ENCODE results near the gene BID.

BID gene

GRCh38 chr22:17726928-17727897 is 47.1 kb downstream of the BID start:
- no peak overlapping the region for H3K4me3 ChIP-seq (ENCODE audit: low read depth, low read length)
- H3K4me1 ChIP-seq (ENCODE audit: control insufficient read depth, insufficient read depth, low read length), result no peaks in the 10 kb centered on the region
- H3K27ac ChIP-seq (ENCODE audit: low read depth, low read length), result no peak overlapping the region
- no peaks in the 10 kb centered on the region for H3K9me3 ChIP-seq (ENCODE audit: control insufficient read depth, insufficient read depth, low read depth, low read length)
- no peaks in the 10 kb centered on the region for H3K27me3 ChIP-seq (ENCODE audit: control insufficient read depth, insufficient read depth, low read length)
- H3K9ac ChIP-seq (ENCODE audit: low read length), result no peak overlapping the region
- H3K36me3 ChIP-seq (ENCODE audit: control insufficient read depth, insufficient read depth, low read length), result peaks cover 44% of the 10 kb centered on the region

DNA sequence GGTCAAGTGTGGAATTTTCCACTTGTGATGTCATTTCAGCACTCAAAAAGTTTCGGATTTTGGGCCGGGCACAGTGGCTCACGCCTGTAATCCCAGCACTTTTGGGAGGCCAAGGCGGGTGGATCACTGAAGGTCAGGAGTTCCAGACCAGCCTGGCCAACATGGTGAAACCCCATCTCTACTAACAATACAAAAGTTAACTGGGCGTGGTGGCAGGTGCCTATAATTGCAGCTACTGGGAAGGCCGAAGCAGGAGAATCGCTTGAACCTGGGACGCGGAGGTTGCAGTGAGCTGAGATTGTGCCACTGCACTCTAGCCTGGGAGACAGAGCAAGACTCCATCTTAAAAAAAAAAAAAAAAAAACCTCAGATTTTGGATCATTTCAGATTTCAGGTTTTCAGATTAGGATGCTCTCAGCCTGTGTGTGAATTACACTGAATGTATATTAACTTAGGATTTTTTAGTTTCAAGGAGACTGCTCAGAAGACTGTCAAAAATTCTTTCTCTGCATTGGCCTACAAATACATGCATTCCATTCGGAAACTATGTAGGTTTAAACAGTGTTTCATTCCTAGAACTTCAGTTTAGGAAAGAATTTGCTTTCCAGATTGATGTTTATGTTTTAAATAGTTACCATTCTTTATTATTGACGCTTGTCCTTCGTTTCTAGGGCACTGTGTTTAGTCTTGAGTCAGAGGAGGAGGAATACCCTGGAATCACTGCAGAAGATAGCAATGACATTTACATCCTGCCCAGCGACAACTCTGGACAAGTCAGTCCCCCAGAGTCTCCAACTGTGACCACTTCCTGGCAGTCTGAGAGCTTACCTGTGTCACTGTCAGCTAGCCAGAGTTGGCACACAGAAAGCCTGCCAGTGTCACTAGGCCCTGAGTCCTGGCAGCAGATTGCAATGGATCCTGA is 48.0 kb downstream of the BID start:
- no peak overlapping the region for H3K27ac ChIP-seq (ENCODE audit: low read depth, low read length)

DNA sequence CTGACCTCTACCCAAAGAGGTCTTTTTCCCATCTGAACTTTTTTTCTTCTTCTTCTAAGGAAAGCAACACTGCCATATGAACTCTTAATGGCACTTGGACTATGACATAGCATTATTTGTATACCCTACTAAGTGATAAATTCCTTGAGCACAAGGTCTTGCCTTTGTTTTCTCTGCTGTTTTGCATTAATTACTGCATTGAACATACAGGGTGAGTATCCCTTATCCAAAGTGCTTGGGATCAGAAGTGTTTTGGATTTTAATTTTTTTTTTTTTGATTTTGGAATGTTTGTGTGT is 48.8 kb downstream of the BID start:
- Histone ChIP-seq H3K4me3 (ENCODE audit: low read depth, low read length) (no peak overlapping the region), H3K27me3 (ENCODE audit: control insufficient read depth, insufficient read depth, low read length) (no peaks in the 10 kb centered on the region), H3K27ac (ENCODE audit: low read depth, low read length) (no peak overlapping the region; the same call in 1 of the 2 replicates), H3K4me1 (ENCODE audit: control insufficient read depth, insufficient read depth, low read length) (no peaks in the 10 kb centered on the region), H3K9ac (ENCODE audit: low read length) (no peak overlapping the region), H3K36me3 (ENCODE audit: control insufficient read depth, insufficient read depth, low read length) (peaks cover 35% of the 10 kb centered on the region), H3K9me3 (ENCODE audit: control insufficient read depth, insufficient read depth, low read depth, low read length) (no peaks in the 10 kb centered on the region)

More for the DNA sequence above, 48.0 kb downstream of the BID start:
- peaks cover 39% of the 10 kb centered on the region for H3K36me3 ChIP-seq (ENCODE audit: control insufficient read depth, insufficient read depth, low read length)
- no peak overlapping the region for H3K4me3 ChIP-seq (ENCODE audit: low read depth, low read length)
- no peaks in the 10 kb centered on the region for H3K27me3 ChIP-seq (ENCODE audit: control insufficient read depth, insufficient read depth, low read length)
- no peak overlapping the region for H3K9ac ChIP-seq (ENCODE audit: low read length)
- H3K4me1 ChIP-seq (ENCODE audit: control insufficient read depth, insufficient read depth, low read length), result no peaks in the 10 kb centered on the region
- no peaks in the 10 kb centered on the region for H3K9me3 ChIP-seq (ENCODE audit: control insufficient read depth, insufficient read depth, low read depth, low read length)

- Histone ChIP-seq H3K36me3 (ENCODE audit: control insufficient read depth, insufficient read depth, low read length) (peaks cover 30% of the 10 kb centered on the region), H3K9ac (ENCODE audit: low read length) (no peak overlapping the region), H3K4me3 (ENCODE audit: low read depth, low read length) (no peak overlapping the region), H3K9me3 (ENCODE audit: control insufficient read depth, insufficient read depth, low read depth, low read length) (no peaks in the 10 kb centered on the region), H3K27me3 (ENCODE audit: control insufficient read depth, insufficient read depth, low read length) (no peaks in the 10 kb centered on the region), H3K4me1 (ENCODE audit: control insufficient read depth, insufficient read depth, low read length) (no peaks in the 10 kb centered on the region), H3K27ac (ENCODE audit: low read depth, low read length) (no peak overlapping the region; the same call in 1 of the 2 replicates)
Measured at GRCh38 chr22:17724678-17725499, 49.4 kb downstream of the BID start.

DNA sequence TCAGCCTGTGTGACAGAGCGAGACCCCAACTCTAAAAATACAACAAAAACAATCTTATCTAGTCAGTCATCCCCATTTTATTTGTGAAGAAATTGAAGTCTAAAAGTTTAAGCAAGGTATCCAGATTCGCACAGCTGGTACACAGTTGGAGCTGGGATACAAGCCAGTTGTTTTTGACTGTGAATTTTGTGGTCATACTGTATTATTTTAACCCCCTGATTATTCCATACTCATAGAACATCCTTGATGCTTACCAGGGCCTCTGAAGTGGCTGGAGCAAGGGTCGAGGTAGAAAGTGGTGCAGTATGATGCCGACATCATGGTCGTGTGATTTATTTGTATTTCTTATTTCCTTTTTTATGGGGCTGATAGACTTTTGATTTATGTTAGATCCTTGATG is 50.0 kb downstream of the BID start:
- no peaks in the 10 kb centered on the region for H3K9me3 ChIP-seq (ENCODE audit: control insufficient read depth, insufficient read depth, low read depth, low read length)
- no peaks in the 10 kb centered on the region for H3K4me1 ChIP-seq (ENCODE audit: control insufficient read depth, insufficient read depth, low read length)
- H3K27me3 ChIP-seq (ENCODE audit: control insufficient read depth, insufficient read depth, low read length), result no peaks in the 10 kb centered on the region
- H3K9ac ChIP-seq (ENCODE audit: low read length), result no peak overlapping the region
- H3K36me3 ChIP-seq (ENCODE audit: control insufficient read depth, insufficient read depth, low read length), result peaks cover 24% of the 10 kb centered on the region
- H3K4me3 ChIP-seq (ENCODE audit: low read depth, low read length), result no peak overlapping the region
- no peak overlapping the region for H3K27ac ChIP-seq (ENCODE audit: low read depth, low read length)

DNA sequence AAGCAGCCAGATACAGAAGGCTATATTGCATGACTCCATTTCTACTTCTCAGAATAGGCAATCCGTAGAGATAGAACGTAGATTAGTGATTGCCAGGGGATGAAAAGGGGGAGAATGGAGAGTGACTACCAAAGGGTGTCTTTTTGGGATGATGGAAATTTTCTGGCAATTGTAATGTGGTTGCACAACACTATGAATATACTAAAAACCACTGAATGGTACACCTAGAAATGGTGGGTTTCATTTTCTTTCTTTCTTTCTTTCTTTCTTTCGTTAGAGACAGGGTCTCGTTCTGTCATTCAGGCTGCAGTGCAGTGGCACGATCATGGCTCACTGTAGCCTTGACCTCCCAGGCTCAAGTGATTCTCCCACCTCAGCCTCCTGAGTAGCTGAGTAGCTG is 54.4 kb downstream of the BID start:
- no peaks in the 10 kb centered on the region for H3K36me3 ChIP-seq (ENCODE audit: control insufficient read depth, insufficient read depth, low read length)
- H3K27me3 ChIP-seq (ENCODE audit: control insufficient read depth, insufficient read depth, low read length), result no peaks in the 10 kb centered on the region
- H3K4me3 ChIP-seq (ENCODE audit: low read depth, low read length), result no peak overlapping the region
- H3K27ac ChIP-seq (ENCODE audit: low read depth, low read length), result no peak overlapping the region
- no peaks in the 10 kb centered on the region for H3K4me1 ChIP-seq (ENCODE audit: control insufficient read depth, insufficient read depth, low read length)
- no peaks in the 10 kb centered on the region for H3K9me3 ChIP-seq (ENCODE audit: control insufficient read depth, insufficient read depth, low read depth, low read length)
- H3K9ac ChIP-seq (ENCODE audit: low read length), result no peak overlapping the region

DNA sequence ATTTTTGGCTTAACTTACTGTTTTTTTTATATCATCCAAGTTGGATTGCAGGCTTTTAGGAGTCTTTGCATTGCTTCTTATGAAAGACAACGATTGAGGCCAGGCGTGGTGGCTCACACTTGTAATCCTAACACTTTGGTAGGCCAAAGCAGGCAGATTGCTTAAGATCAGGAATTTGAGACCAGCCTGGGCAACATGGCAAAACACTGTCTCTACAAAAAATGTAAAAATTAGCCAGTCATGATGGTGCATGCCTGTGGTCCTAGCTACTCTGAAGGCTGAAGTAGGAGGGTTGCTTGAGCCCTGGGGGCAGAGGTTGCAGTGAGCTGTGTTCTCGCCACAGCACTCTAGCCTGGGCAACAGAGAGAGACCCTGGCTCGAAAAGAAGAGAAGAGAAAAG is 56.6 kb downstream of the BID start:
- no peaks in the 10 kb centered on the region for H3K9me3 ChIP-seq (ENCODE audit: control insufficient read depth, insufficient read depth, low read depth, low read length)
- no peaks in the 10 kb centered on the region; the same call in 1 of the 2 replicates for H3K36me3 ChIP-seq (ENCODE audit: control insufficient read depth, insufficient read depth, low read length)
- H3K27me3 ChIP-seq (ENCODE audit: control insufficient read depth, insufficient read depth, low read length), result no peaks in the 10 kb centered on the region
- no peak overlapping the region for H3K27ac ChIP-seq (ENCODE audit: low read depth, low read length)
- H3K9ac ChIP-seq (ENCODE audit: low read length), result no peak overlapping the region
- no peak overlapping the region for H3K4me3 ChIP-seq (ENCODE audit: low read depth, low read length)
- no peaks in the 10 kb centered on the region for H3K4me1 ChIP-seq (ENCODE audit: control insufficient read depth, insufficient read depth, low read length)

GRCh38 chr22:17716529-17716928 is 57.7 kb downstream of the BID start:
- Histone ChIP-seq H3K27ac (ENCODE audit: low read depth, low read length) (no peak overlapping the region), H3K9me3 (ENCODE audit: control insufficient read depth, insufficient read depth, low read depth, low read length) (no peaks in the 10 kb centered on the region), H3K9ac (ENCODE audit: low read length) (no peak overlapping the region), H3K36me3 (ENCODE audit: control insufficient read depth, insufficient read depth, low read length) (no peaks in the 10 kb centered on the region; the same call in 1 of the 2 replicates), H3K4me3 (ENCODE audit: low read depth, low read length) (no peak overlapping the region), H3K4me1 (ENCODE audit: control insufficient read depth, insufficient read depth, low read length) (no peaks in the 10 kb centered on the region), H3K27me3 (ENCODE audit: control insufficient read depth, insufficient read depth, low read length) (no peaks in the 10 kb centered on the region)

DNA sequence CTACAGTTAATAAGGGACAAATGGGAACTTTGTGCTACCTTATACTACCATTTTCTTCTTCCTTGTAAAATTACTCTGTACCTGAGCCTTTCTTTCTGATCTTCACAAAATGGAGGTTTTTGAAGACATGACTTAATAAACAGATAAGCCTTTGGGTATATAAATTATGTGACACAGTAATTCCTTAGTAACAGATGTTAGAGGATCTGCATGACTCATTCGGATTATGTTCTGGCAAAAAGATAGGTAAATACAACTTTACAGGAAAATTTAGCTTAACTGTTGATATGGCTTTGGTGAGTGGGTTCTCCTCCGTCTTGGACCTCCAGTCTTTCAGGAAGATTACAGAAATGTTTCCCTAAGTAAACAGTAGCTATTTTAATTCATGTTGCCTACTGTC is 61.8 kb downstream of the BID start:
- Histone ChIP-seq H3K9me3 (ENCODE audit: control insufficient read depth, insufficient read depth, low read depth, low read length) (no peaks in the 10 kb centered on the region), H3K4me3 (ENCODE audit: low read depth, low read length) (no peak overlapping the region), H3K9ac (ENCODE audit: low read length) (no peak overlapping the region), H3K27ac (ENCODE audit: low read depth, low read length) (no peak overlapping the region), H3K27me3 (ENCODE audit: control insufficient read depth, insufficient read depth, low read length) (no peaks in the 10 kb centered on the region), H3K4me1 (ENCODE audit: control insufficient read depth, insufficient read depth, low read length) (no peaks in the 10 kb centered on the region), H3K36me3 (ENCODE audit: control insufficient read depth, insufficient read depth, low read length) (peaks cover 7% of the 10 kb centered on the region)

DNA sequence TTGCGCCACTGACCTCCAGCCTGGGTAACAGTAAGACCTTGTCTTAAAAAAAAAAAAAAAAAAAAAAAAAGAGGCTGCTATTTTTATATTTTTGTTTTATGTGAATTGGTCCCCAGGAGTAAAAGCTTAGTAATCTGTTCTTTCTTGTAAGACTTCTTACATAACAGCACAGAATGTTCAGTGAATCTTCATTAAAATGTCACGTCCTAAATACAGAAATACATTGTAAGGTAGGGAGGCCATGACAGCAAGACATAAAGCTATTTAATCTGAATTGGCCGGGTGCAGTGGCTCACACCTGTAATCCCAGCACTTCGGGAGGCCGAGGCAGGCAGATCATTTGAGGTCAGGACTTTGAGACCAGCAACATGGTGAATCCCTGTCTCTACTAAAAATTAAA is 64.2 kb downstream of the BID start:
- Histone ChIP-seq H3K27ac (ENCODE audit: low read depth, low read length) (no peak overlapping the region), H3K36me3 (ENCODE audit: control insufficient read depth, insufficient read depth, low read length) (peaks cover 12% of the 10 kb centered on the region), H3K27me3 (ENCODE audit: control insufficient read depth, insufficient read depth, low read length) (no peaks in the 10 kb centered on the region), H3K4me1 (ENCODE audit: control insufficient read depth, insufficient read depth, low read length) (0 out of 2 replicates have a peak, but pooled peaks cover 6% of the 10 kb centered on the region), H3K9me3 (ENCODE audit: control insufficient read depth, insufficient read depth, low read depth, low read length) (no peaks in the 10 kb centered on the region), H3K9ac (ENCODE audit: low read length) (no peak overlapping the region), H3K4me3 (ENCODE audit: low read depth, low read length) (no peak overlapping the region)

Measured in HUES6 (cell line).